Measurements from ENCODE around the gene DNAJC22.

- no peak for TF ChIP-seq EZH2 (IDR thresholded peaks at IDR 0.05; ENCODE audit: borderline replicate concordance, insufficient read depth, low read depth, low read length, poor library complexity, severe bottlenecking)
- TF ChIP-seq, protein P1, sequence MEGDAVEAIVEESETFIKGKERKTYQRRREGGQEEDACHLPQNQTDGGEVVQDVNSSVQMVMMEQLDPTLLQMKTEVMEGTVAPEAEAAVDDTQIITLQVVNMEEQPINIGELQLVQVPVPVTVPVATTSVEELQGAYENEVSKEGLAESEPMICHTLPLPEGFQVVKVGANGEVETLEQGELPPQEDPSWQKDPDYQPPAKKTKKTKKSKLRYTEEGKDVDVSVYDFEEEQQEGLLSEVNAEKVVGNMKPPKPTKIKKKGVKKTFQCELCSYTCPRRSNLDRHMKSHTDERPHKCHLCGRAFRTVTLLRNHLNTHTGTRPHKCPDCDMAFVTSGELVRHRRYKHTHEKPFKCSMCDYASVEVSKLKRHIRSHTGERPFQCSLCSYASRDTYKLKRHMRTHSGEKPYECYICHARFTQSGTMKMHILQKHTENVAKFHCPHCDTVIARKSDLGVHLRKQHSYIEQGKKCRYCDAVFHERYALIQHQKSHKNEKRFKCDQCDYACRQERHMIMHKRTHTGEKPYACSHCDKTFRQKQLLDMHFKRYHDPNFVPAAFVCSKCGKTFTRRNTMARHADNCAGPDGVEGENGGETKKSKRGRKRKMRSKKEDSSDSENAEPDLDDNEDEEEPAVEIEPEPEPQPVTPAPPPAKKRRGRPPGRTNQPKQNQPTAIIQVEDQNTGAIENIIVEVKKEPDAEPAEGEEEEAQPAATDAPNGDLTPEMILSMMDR (IDR thresholded peaks at IDR 0.05), result no peak
Measured at GRCh38 chr12:49355913-49356312, 9.2 kb downstream of the DNAJC22 start.

Measured in B cell (primary cell).